Measurements from ENCODE around the gene OSBPL7.

Gene OSBPL7

DNA sequence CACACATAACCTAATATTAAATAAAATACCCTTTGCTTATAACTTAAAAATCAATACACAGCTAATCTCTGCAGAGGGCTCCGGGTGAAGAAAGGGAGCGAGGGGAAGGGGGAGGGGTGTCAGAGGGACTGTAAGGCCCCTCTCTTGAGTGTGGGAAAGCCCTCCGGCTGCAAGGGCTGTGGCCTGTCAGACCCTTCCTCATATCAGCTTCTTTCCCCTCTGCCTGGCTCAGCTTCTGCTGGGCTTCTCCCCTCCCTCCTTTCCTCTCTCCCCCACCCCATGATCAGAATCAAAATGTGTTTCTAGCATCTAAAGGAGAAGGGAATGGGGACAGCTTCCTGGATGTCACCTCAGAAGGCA, 24.1 kb upstream of the OSBPL7 start:
- Histone ChIP-seq H3K27ac (ENCODE audit: low read depth, low read length) (no peak overlapping the region), H3K9me3 (ENCODE audit: insufficient read depth, low read depth, low read length) (no peaks in the 10 kb centered on the region), H3K9ac (ENCODE audit: low read depth, low read length) (no peak overlapping the region), H3K4me3 (ENCODE audit: low read length) (no peak overlapping the region), H3K4me1 (ENCODE audit: insufficient read depth, low read length) (peaks cover 9% of the 10 kb centered on the region), H3K36me3 (ENCODE audit: insufficient read depth, low read length) (no peaks in the 10 kb centered on the region), H3K27me3 (ENCODE audit: insufficient read depth, low read length) (peaks cover 59% of the 10 kb centered on the region)
- 82% methylated on average over 1 of the region's 3 CpGs for WGBS

DNA sequence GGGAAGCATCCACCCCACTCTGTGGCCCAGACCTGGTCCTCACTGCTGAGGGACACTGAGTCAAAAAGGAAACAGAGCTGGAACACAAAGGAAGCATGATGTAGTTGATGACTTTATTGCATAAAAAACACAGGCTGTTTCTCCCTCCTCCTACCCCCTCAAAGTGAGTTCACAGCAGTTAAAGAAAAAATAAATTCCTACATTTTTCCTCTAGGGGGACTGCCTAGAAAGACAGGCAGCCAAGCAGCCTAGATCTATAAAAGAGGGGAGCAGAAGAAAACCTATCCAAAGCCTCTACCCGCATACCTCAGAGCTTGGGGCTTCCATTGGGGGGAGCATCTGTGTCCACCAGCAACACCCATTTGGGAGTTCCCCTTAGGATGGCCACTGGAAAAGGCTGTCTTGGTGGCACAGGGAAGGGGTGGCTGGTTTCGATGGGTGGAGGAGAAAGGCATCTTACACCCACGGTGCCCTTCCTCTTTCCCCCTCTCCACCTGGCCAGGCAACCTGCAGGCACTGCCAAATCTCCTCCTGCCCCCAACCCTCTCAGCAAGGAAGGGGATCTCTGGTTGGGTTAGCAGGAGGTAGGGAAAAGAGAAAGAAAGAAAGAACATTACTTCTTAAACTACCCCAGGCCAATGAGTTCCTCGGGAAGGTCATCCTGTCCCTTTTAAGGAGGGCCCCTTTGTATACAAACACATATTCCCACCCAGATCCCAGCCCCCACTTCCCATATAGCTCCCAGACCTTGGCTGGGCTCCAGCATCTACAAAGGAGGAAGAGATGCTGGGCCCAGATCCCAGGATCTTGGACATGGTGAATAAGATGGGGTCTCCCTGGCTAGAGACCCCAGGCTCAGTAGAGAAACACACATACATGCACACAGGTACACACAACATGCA, 23.5 kb upstream of the OSBPL7 start:
- no peaks in the 10 kb centered on the region for H3K9me3 ChIP-seq (ENCODE audit: insufficient read depth, low read depth, low read length)
- no peak overlapping the region for H3K9ac ChIP-seq (ENCODE audit: low read depth, low read length)
- peaks cover 52% of the 10 kb centered on the region for H3K27me3 ChIP-seq (ENCODE audit: insufficient read depth, low read length)
- no peak overlapping the region for H3K4me3 ChIP-seq (ENCODE audit: low read length)
- H3K4me1 ChIP-seq (ENCODE audit: insufficient read depth, low read length), result peaks cover 9% of the 10 kb centered on the region
- H3K36me3 ChIP-seq (ENCODE audit: insufficient read depth, low read length), result no peaks in the 10 kb centered on the region
- WGBS, result 97% methylated on average over 2 of the region's 4 CpGs
- H3K27ac ChIP-seq (ENCODE audit: low read depth, low read length), result no peak overlapping the region

DNA sequence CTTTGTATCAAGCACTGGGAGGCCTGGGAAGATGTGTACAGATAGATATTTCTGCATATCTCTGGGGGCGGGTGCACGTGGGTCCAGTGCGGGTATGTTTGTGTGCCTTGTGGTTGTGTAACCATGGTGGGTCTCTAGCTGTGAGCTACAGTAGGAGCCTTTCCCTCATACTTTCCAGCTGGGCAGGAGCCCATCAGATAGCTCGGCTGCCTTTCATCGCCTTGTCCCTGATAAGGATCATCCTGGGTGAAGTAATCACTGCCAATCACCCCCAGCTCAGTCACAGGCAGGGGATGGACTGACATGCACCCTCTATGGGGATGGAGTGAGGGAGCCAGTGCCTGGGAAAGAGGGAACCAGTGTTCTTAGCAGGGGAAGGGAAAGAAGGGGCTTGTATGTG, 22.6 kb upstream of the OSBPL7 start:
- Histone ChIP-seq H3K4me1 (ENCODE audit: insufficient read depth, low read length) (peaks cover 9% of the 10 kb centered on the region; the same call in 1 of the 2 replicates), H3K36me3 (ENCODE audit: insufficient read depth, low read length) (no peaks in the 10 kb centered on the region), H3K27ac (ENCODE audit: low read depth, low read length) (no peak overlapping the region), H3K4me3 (ENCODE audit: low read length) (no peak overlapping the region), H3K27me3 (ENCODE audit: insufficient read depth, low read length) (peaks cover 44% of the 10 kb centered on the region), H3K9ac (ENCODE audit: low read depth, low read length) (no peak overlapping the region), H3K9me3 (ENCODE audit: insufficient read depth, low read depth, low read length) (no peaks in the 10 kb centered on the region)
- WGBS, result 91% methylated on average over 5 of the region's 5 CpGs

DNA sequence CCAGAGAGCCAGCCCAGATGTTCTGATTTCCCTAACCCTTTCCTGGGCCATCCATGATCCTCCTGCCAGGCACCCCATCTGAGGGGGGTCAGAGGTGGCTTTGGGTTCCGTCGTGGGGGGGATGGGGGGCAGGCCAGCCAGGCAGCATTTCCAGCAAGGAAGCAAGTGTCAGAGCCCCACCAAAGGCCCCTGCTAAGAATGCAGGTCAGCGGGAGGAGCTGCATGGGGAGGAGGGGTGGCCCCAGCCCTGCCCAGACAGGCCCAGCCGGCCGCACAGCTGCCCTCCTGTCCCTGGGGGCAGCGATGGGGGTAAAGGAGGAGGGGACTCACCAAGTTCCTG, 21.8 kb upstream of the OSBPL7 start:
- H3K36me3 ChIP-seq (ENCODE audit: insufficient read depth, low read length), result 0 out of 2 replicates have a peak, but pooled peaks cover 1% of the 10 kb centered on the region
- H3K4me1 ChIP-seq (ENCODE audit: insufficient read depth, low read length), result peaks cover 9% of the 10 kb centered on the region; the same call in 1 of the 2 replicates
- 42% methylated on average over 6 of the region's 6 CpGs for WGBS
- H3K9ac ChIP-seq (ENCODE audit: low read depth, low read length), result no peak overlapping the region
- peaks cover 35% of the 10 kb centered on the region for H3K27me3 ChIP-seq (ENCODE audit: insufficient read depth, low read length)
- H3K4me3 ChIP-seq (ENCODE audit: low read length), result no peak overlapping the region
- no peaks in the 10 kb centered on the region for H3K9me3 ChIP-seq (ENCODE audit: insufficient read depth, low read depth, low read length)
- no peak overlapping the region for H3K27ac ChIP-seq (ENCODE audit: low read depth, low read length)

DNA sequence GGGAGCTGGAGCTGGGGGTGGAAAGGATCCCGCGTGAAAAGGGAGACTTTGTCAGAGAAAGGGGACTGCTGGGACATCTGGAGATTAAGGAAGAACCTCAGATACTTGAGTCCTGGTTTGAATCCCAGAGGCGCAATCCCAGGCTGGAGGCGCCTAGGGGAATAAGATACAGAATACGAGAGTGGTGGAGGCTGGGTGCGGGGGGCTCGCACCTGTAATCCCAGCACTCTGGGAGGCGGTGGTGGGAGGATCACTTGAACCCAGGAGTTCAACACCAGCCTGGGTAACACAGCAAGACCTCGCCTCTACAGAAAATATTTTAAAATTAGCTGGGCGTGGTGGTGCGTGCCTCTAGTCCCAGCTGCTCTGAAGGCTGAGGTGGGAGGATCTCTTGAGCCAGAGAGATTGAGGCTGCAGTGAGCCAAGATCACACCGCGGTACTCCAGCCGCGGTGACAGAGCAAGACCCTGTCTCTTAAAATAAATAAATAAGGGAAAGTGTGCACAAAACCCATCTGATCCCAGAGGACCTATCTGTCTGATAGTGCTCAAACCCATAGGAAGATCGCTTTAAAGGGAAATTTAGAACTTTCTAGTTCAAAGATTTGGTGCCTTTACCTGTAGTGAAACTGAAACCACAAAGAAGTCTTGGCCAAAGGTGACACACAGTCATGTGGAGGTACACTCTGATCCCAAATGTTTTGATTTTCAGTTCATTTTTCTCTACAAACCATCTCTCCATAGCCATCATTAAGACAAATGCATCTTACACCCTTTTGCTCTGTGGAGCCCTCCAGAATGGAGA, 20.1 kb upstream of the OSBPL7 start:
- H3K9ac ChIP-seq (ENCODE audit: low read depth, low read length), result no peak overlapping the region
- WGBS, result 68% methylated on average over 12 of the region's 16 CpGs

DNA sequence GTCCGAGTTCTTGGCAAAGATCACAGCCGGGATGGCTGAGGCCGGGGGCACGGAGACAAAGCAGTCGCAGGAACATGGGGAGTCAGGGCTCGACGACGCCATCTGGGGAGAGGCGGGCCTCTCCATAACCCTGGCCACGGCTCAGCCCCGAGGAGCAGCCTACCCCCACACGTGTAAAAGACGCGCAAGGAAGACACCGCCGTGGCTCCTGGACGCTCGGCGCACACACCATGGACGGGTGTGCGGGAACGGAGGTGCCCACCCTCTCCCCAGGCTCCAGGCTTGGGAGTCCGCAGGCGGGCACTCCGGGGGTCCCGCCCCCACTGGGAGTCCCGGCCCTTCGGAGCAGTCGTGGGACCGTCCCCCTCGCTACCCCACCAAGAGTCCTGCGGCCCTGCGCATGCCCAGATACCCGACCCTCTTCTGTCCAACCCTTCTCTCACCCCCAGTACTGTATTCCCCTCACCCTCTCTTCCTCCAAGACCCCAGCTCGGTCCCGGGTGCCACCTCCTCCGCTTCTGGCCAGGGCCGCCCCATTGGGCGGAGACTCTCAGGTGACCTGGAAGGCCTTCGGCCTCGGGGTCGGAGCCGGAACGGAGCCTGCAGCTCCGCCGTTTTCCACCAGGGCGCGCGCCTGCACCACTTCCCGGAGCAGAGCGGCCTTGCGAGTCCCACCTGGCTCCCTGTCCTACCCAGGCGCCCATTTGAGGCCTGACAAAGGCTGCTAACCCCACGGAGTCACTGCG, 19.3 kb upstream of the OSBPL7 start, which contains the start of gene SCRN2:
Gene SCRN2, minus strand, starts transcription at position 532 of the 746 bp plus-strand sequence. Its CDS starts 430 bp downstream, at position 102.
- 1% methylated on average over 55 of the region's 55 CpGs for WGBS
- Histone ChIP-seq H3K9me3 (ENCODE audit: insufficient read depth, low read depth, low read length) (no peaks in the 10 kb centered on the region), H3K27me3 (ENCODE audit: insufficient read depth, low read length) (peaks cover 11% of the 10 kb centered on the region), H3K36me3 (ENCODE audit: insufficient read depth, low read length) (peaks cover 11% of the 10 kb centered on the region; the same call in 1 of the 2 replicates), H3K4me3 (ENCODE audit: low read length) (peak within 1 kb of the TSS; percentile 77), H3K4me1 (ENCODE audit: insufficient read depth, low read length) (peaks cover 9% of the 10 kb centered on the region; the same call in 1 of the 2 replicates), H3K9ac (ENCODE audit: low read depth, low read length) (peak within 1 kb of the TSS; percentile 69), H3K27ac (ENCODE audit: low read depth, low read length) (no peak within 1 kb of the TSS)

More for the DNA sequence above, 20.1 kb upstream of the OSBPL7 start:
- H3K4me1 ChIP-seq (ENCODE audit: insufficient read depth, low read length), result peaks cover 9% of the 10 kb centered on the region; the same call in 1 of the 2 replicates
- peaks cover 18% of the 10 kb centered on the region for H3K27me3 ChIP-seq (ENCODE audit: insufficient read depth, low read length)
- no peaks in the 10 kb centered on the region for H3K9me3 ChIP-seq (ENCODE audit: insufficient read depth, low read depth, low read length)
- no peak overlapping the region for H3K27ac ChIP-seq (ENCODE audit: low read depth, low read length)
- no peak overlapping the region for H3K4me3 ChIP-seq (ENCODE audit: low read length)
- H3K36me3 ChIP-seq (ENCODE audit: insufficient read depth, low read length), result 0 out of 2 replicates have a peak, but pooled peaks cover 6% of the 10 kb centered on the region

DNA sequence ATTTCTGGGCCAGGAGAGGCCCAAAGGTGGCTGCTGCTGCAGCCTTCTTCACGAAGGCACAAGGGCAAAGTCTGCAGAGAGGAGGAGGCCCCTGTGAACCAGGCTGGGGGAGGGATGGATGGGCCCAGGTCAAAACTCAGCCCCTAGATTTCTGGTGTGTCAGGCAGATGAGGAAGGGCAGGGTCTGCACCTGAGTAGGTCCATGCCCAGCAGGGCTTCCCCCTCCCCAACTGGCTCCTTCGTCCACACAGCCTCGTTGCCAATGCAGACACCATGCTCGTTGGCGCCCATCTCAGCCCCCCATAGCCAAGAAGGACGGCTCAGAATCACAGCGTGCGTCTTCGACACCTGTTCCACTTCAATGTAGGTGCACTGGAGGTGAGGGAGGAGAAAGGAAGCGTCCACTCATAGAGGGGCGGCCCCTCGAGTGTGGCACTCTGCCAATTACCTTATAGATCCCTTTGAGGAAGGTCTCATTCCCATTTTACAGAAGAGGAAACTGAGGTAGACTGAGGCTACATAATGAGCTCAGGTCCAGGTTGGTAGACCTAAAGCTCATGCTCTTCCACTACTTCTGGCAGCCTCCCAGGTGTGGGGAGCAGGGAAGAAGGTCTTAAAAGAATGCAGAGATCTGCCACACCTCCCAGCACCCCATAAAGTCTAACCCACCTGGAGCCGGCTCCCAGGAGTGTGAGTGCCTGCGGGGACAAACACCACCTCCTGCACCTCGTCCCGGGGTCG, 18.6 kb upstream of the OSBPL7 start:
- Histone ChIP-seq H3K27me3 (ENCODE audit: insufficient read depth, low read length) (peaks cover 3% of the 10 kb centered on the region), H3K4me1 (ENCODE audit: insufficient read depth, low read length) (peaks cover 8% of the 10 kb centered on the region; the same call in 1 of the 2 replicates), H3K9me3 (ENCODE audit: insufficient read depth, low read depth, low read length) (no peaks in the 10 kb centered on the region), H3K4me3 (ENCODE audit: low read length) (peak overlapping the region; percentile 77), H3K36me3 (ENCODE audit: insufficient read depth, low read length) (peaks cover 15% of the 10 kb centered on the region), H3K9ac (ENCODE audit: low read depth, low read length) (peak overlapping the region; percentile 69), H3K27ac (ENCODE audit: low read depth, low read length) (no peak overlapping the region)
- 60% methylated on average over 17 of the region's 17 CpGs for WGBS

DNA sequence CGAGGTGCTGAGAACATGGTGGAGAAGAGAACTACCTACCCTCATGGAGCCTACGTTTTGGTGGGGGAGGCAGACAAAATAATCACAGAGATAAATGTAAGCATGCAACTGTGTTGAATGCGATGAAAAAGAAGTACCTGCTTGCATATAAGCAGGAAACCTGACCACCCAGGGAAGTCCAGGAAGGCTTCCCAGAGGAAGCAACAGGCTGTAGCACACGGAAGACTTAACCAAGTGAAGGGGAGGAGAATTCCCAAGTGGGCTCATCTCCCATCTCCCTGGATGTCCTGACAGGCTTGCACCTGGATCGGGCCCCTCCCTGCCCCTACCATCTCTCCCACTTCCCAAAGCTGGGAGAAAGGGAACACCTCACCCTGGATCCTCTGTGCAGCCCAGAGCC, 17.5 kb upstream of the OSBPL7 start:
- peaks cover 15% of the 10 kb centered on the region for H3K36me3 ChIP-seq (ENCODE audit: insufficient read depth, low read length)
- H3K27ac ChIP-seq (ENCODE audit: low read depth, low read length), result no peak overlapping the region
- H3K4me1 ChIP-seq (ENCODE audit: insufficient read depth, low read length), result peaks cover 5% of the 10 kb centered on the region; the same call in 1 of the 2 replicates
- no peaks in the 10 kb centered on the region for H3K9me3 ChIP-seq (ENCODE audit: insufficient read depth, low read depth, low read length)
- no peaks in the 10 kb centered on the region; the same call in 1 of the 2 replicates for H3K27me3 ChIP-seq (ENCODE audit: insufficient read depth, low read length)
- no peak overlapping the region for H3K4me3 ChIP-seq (ENCODE audit: low read length)
- no peak overlapping the region for H3K9ac ChIP-seq (ENCODE audit: low read depth, low read length)
- WGBS, result 96% methylated on average over 5 of the region's 5 CpGs

DNA sequence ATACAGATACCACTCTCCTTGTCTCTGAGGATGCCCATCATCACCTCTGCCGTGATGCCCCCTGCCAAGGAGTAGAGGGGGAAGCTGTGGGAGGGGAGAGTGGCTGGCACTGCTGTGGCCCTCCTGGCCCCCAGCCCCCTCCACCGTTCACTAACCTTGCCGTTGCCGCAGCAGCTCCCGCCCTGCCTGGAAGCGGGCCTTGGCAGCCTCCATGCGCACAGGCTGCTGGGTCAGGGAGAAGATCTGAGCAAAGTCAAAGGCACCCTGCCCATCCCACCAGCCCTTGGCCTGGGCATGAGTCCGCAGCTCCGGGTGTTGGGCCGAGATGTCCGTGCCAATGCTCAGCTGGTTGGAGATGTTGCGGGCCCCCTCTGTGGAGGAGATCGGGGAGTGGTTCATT, 17.0 kb upstream of the OSBPL7 start:
- Histone ChIP-seq H3K4me1 (ENCODE audit: insufficient read depth, low read length) (peaks cover 5% of the 10 kb centered on the region; the same call in 1 of the 2 replicates), H3K27ac (ENCODE audit: low read depth, low read length) (no peak overlapping the region), H3K4me3 (ENCODE audit: low read length) (no peak overlapping the region), H3K9me3 (ENCODE audit: insufficient read depth, low read depth, low read length) (no peaks in the 10 kb centered on the region), H3K9ac (ENCODE audit: low read depth, low read length) (no peak overlapping the region), H3K27me3 (ENCODE audit: insufficient read depth, low read length) (no peaks in the 10 kb centered on the region), H3K36me3 (ENCODE audit: insufficient read depth, low read length) (peaks cover 15% of the 10 kb centered on the region)
- 93% methylated on average over 13 of the region's 13 CpGs for WGBS

DNA sequence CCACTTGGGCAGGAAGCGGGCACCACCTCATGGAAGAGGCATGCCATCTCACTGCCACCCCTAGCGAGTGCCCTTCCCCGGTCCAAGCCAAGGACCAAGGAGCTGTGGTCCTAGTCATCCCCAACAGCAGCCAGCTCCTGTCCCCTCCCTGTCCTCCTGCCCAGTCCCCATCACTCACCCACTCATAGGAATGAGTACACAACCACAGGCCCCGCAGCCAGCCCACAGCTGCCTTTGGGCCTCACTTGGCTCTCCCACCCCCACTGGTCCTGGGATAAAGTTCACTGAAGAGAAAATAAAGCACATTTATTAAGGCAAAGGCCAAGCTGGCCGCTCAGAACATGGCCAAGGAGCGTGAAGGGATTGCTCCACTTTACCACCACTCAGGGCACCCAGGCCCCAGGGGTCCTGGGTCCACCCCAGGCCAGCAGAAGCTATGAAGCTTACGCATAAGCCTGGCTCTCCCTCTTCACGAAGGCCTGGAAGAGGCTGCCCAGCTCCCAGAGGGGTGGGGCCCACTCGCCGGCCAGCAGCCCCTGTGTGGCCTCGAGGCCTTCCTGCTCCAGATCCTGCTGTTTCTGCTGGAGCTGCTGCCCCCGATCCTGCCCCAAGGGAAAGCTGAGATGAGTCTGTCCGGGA, 15.9 kb upstream of the OSBPL7 start:
- no peak overlapping the region for H3K4me3 ChIP-seq (ENCODE audit: low read length)
- H3K36me3 ChIP-seq (ENCODE audit: insufficient read depth, low read length), result peaks cover 15% of the 10 kb centered on the region
- H3K4me1 ChIP-seq (ENCODE audit: insufficient read depth, low read length), result no peaks in the 10 kb centered on the region
- H3K27me3 ChIP-seq (ENCODE audit: insufficient read depth, low read length), result no peaks in the 10 kb centered on the region
- WGBS, result 90% methylated on average over 13 of the region's 13 CpGs
- H3K27ac ChIP-seq (ENCODE audit: low read depth, low read length), result no peak overlapping the region
- H3K9ac ChIP-seq (ENCODE audit: low read depth, low read length), result no peak overlapping the region
- H3K9me3 ChIP-seq (ENCODE audit: insufficient read depth, low read depth, low read length), result no peaks in the 10 kb centered on the region

Measured in HUES64 (cell line).